WTC11 (cell line): Measurements from ENCODE around the gene PPOX. TPM values are rescaled to one million over a fixed set of nuclear protein-coding genes. Genes with fewer than 3 reads are reported as not detected.

Source experiments
- ATAC-seq: fragments of 200-7000 bp; cut with Tn5 transposase; 2 replicates; pipeline ENCODE4 v1.10.0; 2021; ENCODE audit warnings: mild to moderate bottlenecking, moderate library complexity
- CTCF ChIA-PET: fragments of 300-600 bp; sonication (Branson Sonifier 250); formaldehyde crosslinking; loops from one replicate; lab custom pipeline; 2021; ENCODE audit warnings: antibody characterized with exemption; lab: Charles Lee
- POLR2A ChIA-PET: fragments of 350-600 bp; sonication (Branson Sonifier 250); formaldehyde crosslinking; loops from one replicate; lab custom pipeline; 2021; ENCODE audit warnings: antibody characterized with exemption; lab: Charles Lee
- DNase-seq: peaks from one replicate; pipeline ENCODE4 v3.0.0; 2021; ENCODE audit warnings: low spot score
- H3K27ac Mint-ChIP-seq: 2 replicates; pipeline ENCODE4 v1.8.0; 2021; ENCODE audit warnings: mixed read lengths
- H3K27me3 Mint-ChIP-seq: 2 replicates; pipeline ENCODE4 v1.8.0; 2021; ENCODE audit warnings: low read depth, mild to moderate bottlenecking, moderate library complexity, mixed read lengths
- H3K36me3 Mint-ChIP-seq: 2 replicates; pipeline ENCODE4 v1.8.0; 2021; ENCODE audit warnings: mixed read lengths
- H3K4me1 Mint-ChIP-seq: 2 replicates; pipeline ENCODE4 v1.8.0; 2022; ENCODE audit warnings: mixed read lengths
- H3K4me3 Mint-ChIP-seq: 2 replicates; pipeline ENCODE4 v1.8.0; 2021; ENCODE audit warnings: mild to moderate bottlenecking, moderate library complexity, mixed read lengths
- H3K9me3 Mint-ChIP-seq: 2 replicates; pipeline ENCODE4 v1.8.0; 2021; ENCODE audit warnings: mixed read lengths
- ATF6 ChIP-seq: sonication (generic); formaldehyde crosslinking; IDR thresholded peaks from 2 replicates; pipeline ENCODE4 v1.8.1; 2023; ENCODE audit warnings: mild to moderate bottlenecking, missing genetic modification reagents
- E2F1 ChIP-seq: sonication (generic); formaldehyde crosslinking; IDR thresholded peaks from 2 replicates; pipeline ENCODE4 v1.8.0; 2022; ENCODE audit warnings: mild to moderate bottlenecking, missing genetic modification reagents
- ESRRA ChIP-seq: sonication (generic); formaldehyde crosslinking; IDR thresholded peaks from 2 replicates; pipeline ENCODE4 v1.8.1; 2022; ENCODE audit warnings: mild to moderate bottlenecking, missing genetic modification reagents, borderline replicate concordance
- FOXK1 ChIP-seq: sonication (generic); formaldehyde crosslinking; IDR thresholded peaks from 2 replicates; pipeline ENCODE4 v1.8.0; 2022; ENCODE audit warnings: mild to moderate bottlenecking, moderate library complexity, missing genetic modification reagents
- IRF1 ChIP-seq: sonication (generic); formaldehyde crosslinking; IDR thresholded peaks from 2 replicates; pipeline ENCODE4 v1.8.0; 2023; ENCODE audit warnings: missing genetic modification reagents
- JAZF1 ChIP-seq: fragments of 250-450 bp; sonication (Bioruptor Pico); IDR thresholded peaks from 2 replicates; pipeline ENCODE4 v1.9.0; 2021; ENCODE audit warnings: moderate library complexity, mild to moderate bottlenecking, inconsistent platforms
- MXD4 ChIP-seq: fragments of 250-450 bp; sonication (Bioruptor Pico); IDR thresholded peaks from 2 replicates; pipeline ENCODE4 v1.8.0; 2021; ENCODE audit warnings: mild to moderate bottlenecking, moderate library complexity, borderline replicate concordance
- NFATC4 ChIP-seq: fragments of 250-450 bp; sonication (Bioruptor Pico); IDR thresholded peaks from 2 replicates; pipeline ENCODE4 v1.9.0; 2021; ENCODE audit warnings: mild to moderate bottlenecking
- RELA ChIP-seq: sonication (generic); formaldehyde crosslinking; IDR thresholded peaks from 2 replicates; pipeline ENCODE4 v1.8.1; 2022; ENCODE audit warnings: missing genetic modification reagents, mild to moderate bottlenecking, borderline replicate concordance
- SOX15 ChIP-seq: fragments of 250-450 bp; sonication (Bioruptor Pico); IDR thresholded peaks from 2 replicates; pipeline ENCODE4 v1.9.0; 2021; ENCODE audit warnings: mild to moderate bottlenecking
- SP1 ChIP-seq: sonication (generic); formaldehyde crosslinking; conservative IDR thresholded peaks from 2 replicates; pipeline ENCODE4 v1.8.1; 2022; ENCODE audit warnings: missing genetic modification reagents
- TEAD1 ChIP-seq: sonication (generic); formaldehyde crosslinking; IDR thresholded peaks from 2 replicates; pipeline ENCODE4 v1.8.0; 2022; ENCODE audit warnings: mild to moderate bottlenecking, missing genetic modification reagents
- TP53 ChIP-seq: sonication (generic); formaldehyde crosslinking; IDR thresholded peaks from 2 replicates; pipeline ENCODE4 v1.8.1; 2023; ENCODE audit warnings: mild to moderate bottlenecking, missing genetic modification reagents
- USF2 ChIP-seq: sonication (generic); formaldehyde crosslinking; IDR thresholded peaks from 2 replicates; pipeline ENCODE4 v1.8.1; 2023; ENCODE audit warnings: mild to moderate bottlenecking, missing genetic modification reagents, moderate library complexity
- ZBTB21 ChIP-seq: sonication (generic); formaldehyde crosslinking; IDR thresholded peaks from 2 replicates; pipeline ENCODE4 v1.8.1; 2023; ENCODE audit warnings: mild to moderate bottlenecking, missing genetic modification reagents, borderline replicate concordance
- ZBTB43 ChIP-seq: sonication (generic); formaldehyde crosslinking; IDR thresholded peaks from 2 replicates; pipeline ENCODE4 v1.8.1; 2023; ENCODE audit warnings: mild to moderate bottlenecking, missing genetic modification reagents
- ZMAT4 ChIP-seq: fragments of 250-450 bp; sonication (Bioruptor Pico); IDR thresholded peaks from 2 replicates; pipeline ENCODE4 v1.9.0; 2021; ENCODE audit warnings: mild to moderate bottlenecking
- ZNF416 ChIP-seq: fragments of 250-450 bp; sonication (Bioruptor Pico); IDR thresholded peaks from 2 replicates; pipeline ENCODE4 v1.9.0; 2021; ENCODE audit warnings: mild to moderate bottlenecking, inconsistent platforms
- ZNF423 ChIP-seq: fragments of 250-450 bp; sonication (Bioruptor Pico); IDR thresholded peaks from 2 replicates; pipeline ENCODE4 v2.1.2; 2022; ENCODE audit warnings: mild to moderate bottlenecking, moderate library complexity
- ZNF512 ChIP-seq: sonication (generic); formaldehyde crosslinking; IDR thresholded peaks from 2 replicates; pipeline ENCODE4 v1.8.1; 2022; ENCODE audit warnings: missing genetic modification reagents, borderline replicate concordance
- ZNF671 ChIP-seq: fragments of 250-450 bp; sonication (Bioruptor Pico); IDR thresholded peaks from 2 replicates; pipeline ENCODE4 v1.8.0; 2021; ENCODE audit warnings: mild to moderate bottlenecking
- total RNA-seq: library from RNA; stranded (reverse); gene quantifications from 3 replicates; pipeline ENCODE4 v1.2.3, GENCODE V29; 2021

Gene PPOX
- total RNA-seq, 1 experiment from 2014 or later, result 44.8 TPM

GRCh38 chr1:161163793-161164192 lies 2.4 kb upstream of the PPOX start:
- Mint-ChIP-seq H3K27ac (no peak overlapping the region), H3K36me3 (peaks cover 15% of the 10 kb centered on the region), H3K4me1 (peaks cover 19% of the 10 kb centered on the region), H3K4me3 (no peak overlapping the region), H3K27me3 (no peaks in the 10 kb centered on the region), H3K9me3 (no peaks in the 10 kb centered on the region)
- DNase-seq, result no peak
- ATAC-seq, result no peak
- no peak for TF ChIP-seq SOX15 (CRISPR knock-in tag)
- no peak for TF ChIP-seq SP1 (CRISPR knock-in tag)
- no peak for TF ChIP-seq USF2
- no peak for TF ChIP-seq ATF6
- TF ChIP-seq ESRRA (CRISPR knock-in tag), result no peak
- no peak for TF ChIP-seq NFATC4 (CRISPR knock-in tag)
- ChIA-PET CTCF (no interaction called here), POLR2A (no interaction called here)

- H3K9me3 Mint-ChIP-seq, result no peaks in the 10 kb centered on the region
- peak overlapping the region; percentile 79 for H3K4me3 Mint-ChIP-seq
- peaks cover 13% of the 10 kb centered on the region for H3K4me1 Mint-ChIP-seq
- TF ChIP-seq ZBTB21, result no peak
- no peak for TF ChIP-seq ZMAT4 (CRISPR knock-in tag)
- H3K27ac Mint-ChIP-seq, result no peak overlapping the region
- no peaks in the 10 kb centered on the region for H3K27me3 Mint-ChIP-seq
- ChIA-PET CTCF (interaction anchor here (0.6 to 2.8 kb wide), 22 partner anchors 7 to 275 kb away, joined by 3 to 41 read pairs (median 5); partner anchors contain the start of genes ADAMTS4, B4GALT3, DEDD and F11R), POLR2A (interaction anchor here (1.7 to 2.5 kb wide), 2 partner anchors 12 to 32 kb away, joined by 8 to 13 read pairs; partner anchors contain the start of genes DEDD and UFC1)
- DNase-seq, result no peak
- ATAC-seq, result no peak
- peaks cover 21% of the 10 kb centered on the region for H3K36me3 Mint-ChIP-seq
Measured at GRCh38 chr1:161164901-161165610, 1.2 kb upstream of the PPOX start.

- ChIA-PET CTCF (interaction anchor here (0.6 to 2.8 kb wide), 22 partner anchors 9 to 215 kb away, joined by 3 to 41 read pairs (median 6); partner anchors contain the start of genes ADAMTS4, B4GALT3, DEDD and F11R), POLR2A (interaction anchor here (0.6 to 2.5 kb wide), 6 partner anchors 10 to 59 kb away, joined by 3 to 13 read pairs (median 6); partner anchors contain the start of genes ADAMTS4, B4GALT3, DEDD and TOMM40L)
- DNase-seq (peak; percentile 47), ATAC-seq (peak; percentile 6)
- Mint-ChIP-seq H3K4me3 (peak overlapping the region; percentile 79), H3K9me3 (no peaks in the 10 kb centered on the region), H3K27ac (peak overlapping the region; percentile 13), H3K4me1 (peaks cover 8% of the 10 kb centered on the region), H3K36me3 (peaks cover 27% of the 10 kb centered on the region), H3K27me3 (no peaks in the 10 kb centered on the region)
- TF ChIP-seq IRF1 (CRISPR knock-in tag), result no peak
- TF ChIP-seq TP53 (CRISPR knock-in tag), result no peak
- TF ChIP-seq MXD4 (CRISPR knock-in tag), result no peak
- no peak for TF ChIP-seq RELA (CRISPR knock-in tag)
- no peak for TF ChIP-seq ZNF416 (CRISPR knock-in tag)
- no peak for TF ChIP-seq JAZF1 (CRISPR knock-in tag)
- no peak for TF ChIP-seq FOXK1 (CRISPR knock-in tag)
- TF ChIP-seq ZNF423, result no peak
- no peak for TF ChIP-seq E2F1
- TF ChIP-seq ZNF512 (CRISPR knock-in tag), result no peak
- TF ChIP-seq TEAD1 (CRISPR knock-in tag), result no peak
- TF ChIP-seq ZNF671 (CRISPR knock-in tag), result no peak
- TF ChIP-seq ZBTB43, result no peak; the same call in 1 of the 2 replicates
Measured at GRCh38 chr1:161166669-161167548, 683 bp downstream of the PPOX start.
